GM23248 (cell line): Measurements from ENCODE around the gene PRRT3. TPM values are rescaled to one million over a fixed set of nuclear protein-coding genes. Genes with fewer than 3 reads are reported as not detected.

ENCODE experiments used
- DNase-seq: peaks from one replicate; pipeline ENCODE4 v3.0.0-alpha.2; 2015
- H2AFZ ChIP-seq: fragments of 200-600 bp; sonication (generic); 2 replicates; pipeline ENCODE4 v1.6.1; 2016; ENCODE audit warnings: antibody characterized with exemption
- H3F3A ChIP-seq: fragments of 200-600 bp; sonication (generic); 2 replicates; pipeline ENCODE4 v1.6.1; 2016; ENCODE audit warnings: mild to moderate bottlenecking, antibody characterized with exemption, mixed run types; ENCODE audit not compliant: insufficient read depth
- H3K27ac ChIP-seq: fragments of 200-600 bp; sonication (generic); 2 replicates; pipeline ENCODE4 v1.5.1; 2016; ENCODE audit warnings: mild to moderate bottlenecking
- H3K27me3 ChIP-seq: fragments of 200-600 bp; sonication (generic); replicated peaks from 2 replicates; pipeline ENCODE4 v1.6.1; 2016; ENCODE audit warnings: mild to moderate bottlenecking; ENCODE audit not compliant: insufficient read depth
- H3K36me3 ChIP-seq: fragments of 200-600 bp; sonication (generic); 2 replicates; pipeline ENCODE4 v1.6.1; 2016; ENCODE audit warnings: low read depth, mild to moderate bottlenecking
- H3K4me1 ChIP-seq: fragments of 200-600 bp; sonication (generic); 2 replicates; pipeline ENCODE4 v1.6.1; 2016; ENCODE audit warnings: mild to moderate bottlenecking; ENCODE audit not compliant: insufficient read depth
- H3K4me2 ChIP-seq: fragments of 200-600 bp; sonication (generic); one replicate; pipeline ENCODE4 v1.6.1; 2016; ENCODE audit warnings: mild to moderate bottlenecking; ENCODE audit not compliant: unreplicated experiment
- H3K4me3 ChIP-seq: fragments of 200-600 bp; sonication (generic); 2 replicates; pipeline ENCODE4 v1.5.1; 2016; ENCODE audit warnings: mild to moderate bottlenecking
- H3K79me2 ChIP-seq: fragments of 200-600 bp; sonication (generic); 2 replicates; pipeline ENCODE4 v1.6.1; 2016; ENCODE audit warnings: mild to moderate bottlenecking; ENCODE audit not compliant: insufficient read depth
- H3K9ac ChIP-seq: fragments of 200-600 bp; sonication (generic); 2 replicates; pipeline ENCODE4 v1.6.1; 2016; ENCODE audit warnings: mild to moderate bottlenecking
- H3K9me2 ChIP-seq: fragments of 200-600 bp; sonication (generic); 2 replicates; pipeline ENCODE4 v1.6.1; 2016; ENCODE audit warnings: mixed run types, mild to moderate bottlenecking, moderate library complexity; ENCODE audit not compliant: insufficient read depth
- H3K9me3 ChIP-seq: fragments of 200-600 bp; sonication (generic); one replicate; pipeline ENCODE4 v1.6.1; 2017; ENCODE audit warnings: low read depth
- H4K20me1 ChIP-seq: fragments of 200-600 bp; sonication (generic); 2 replicates; pipeline ENCODE4 v1.6.0; 2016; ENCODE audit not compliant: insufficient read depth
- EZH2 ChIP-seq: fragments of 200-600 bp; sonication (generic); IDR thresholded peaks from 2 replicates; pipeline ENCODE4 v1.6.1; 2018; ENCODE audit warnings: antibody characterized with exemption, mild to moderate bottlenecking; ENCODE audit not compliant: insufficient read depth, poor library complexity, severe bottlenecking
- EZH2phosphoT487 ChIP-seq: fragments of 200-600 bp; sonication (generic); IDR thresholded peaks from 2 replicates; pipeline ENCODE4 v1.6.1; 2018; ENCODE audit warnings: antibody characterized with exemption, moderate library complexity, mild to moderate bottlenecking, low read depth; ENCODE audit not compliant: insufficient read depth
- WGBS, 2 experiments: methylation state at CpG; one replicate each; pipeline ENCODE4 v1.1.6; 2015 to 2017; ENCODE audit warnings: low lambda C conversion rate in 2 of 2, low coverage in 1 of 2; ENCODE audit errors: missing lambda C conversion rate in 2 of 2; 5-methylcytosine and 5-hydroxymethylcytosine counted together
- in situ Hi-C: fragments of 300-500 bp; cut with MboI; formaldehyde crosslinking; loops from 2 replicates; pipeline ENCODE4 v1.15.0; 2020
- polyA plus RNA-seq: library from polyadenylated mRNA; unstranded; fragments of >200 nt; fragmentation: Nextera tagmentation; extraction: Ambion mirVana; gene quantifications from 2 replicates; pipeline ENCODE4 v1.2.1, GENCODE V29; 2016
- total RNA-seq: library from RNA; depleted of rRNA; stranded (reverse); fragments of >200 nt; shearing (Covaris generic); gene quantifications from 2 replicates; pipeline ENCODE4 v1.2.3, GENCODE V29; 2014; rRNA removed

Gene PRRT3
- total RNA-seq (2.9 and 7.5 TPM in 2 replicates), polyA plus RNA-seq (4.3 and 4.5 TPM in 2 replicates)

GRCh38 chr3:9951962-9952805 lies at the start of gene PRRT3:
TSS of gene PRRT3 (minus strand) at chr3:9952408. CDS start at chr3:9950115, 2,293 bp downstream.
- Histone ChIP-seq H3K9ac (peak within 1 kb of the TSS; percentile 47), H4K20me1 (no peaks in the 10 kb centered on the region), H3K9me2 (no peaks in the 10 kb centered on the region), H3K27me3 (no peaks in the 10 kb centered on the region), H3F3A (0 out of 2 replicates have a peak, but pooled peaks cover 8% of the 10 kb centered on the region), H3K79me2 (no peaks in the 10 kb centered on the region), H3K9me3 (no peaks in the 10 kb centered on the region), H3K4me2 (peak within 1 kb of the TSS; percentile 82), H3K4me1 (no peaks in the 10 kb centered on the region), H3K4me3 (peak within 1 kb of the TSS; percentile 74), H3K27ac (no peak within 1 kb of the TSS), H3K36me3 (no peaks in the 10 kb centered on the region), H2AFZ (peak within 1 kb of the TSS; percentile 70)
- DNase-seq = peak; percentile 78
- TF ChIP-seq EZH2 (no peak), EZH2phosphoT487 (no peak)
- 5 to 10% methylated on average over 31 to 51 of the region's 52 CpGs for WGBS, 2 experiments
- in situ Hi-C loops = no loop called here

- Histone ChIP-seq H3K79me2 (peaks cover 6% of the 10 kb centered on the region; the same call in 1 of the 2 replicates), H3K27ac (no peak overlapping the region), H3K27me3 (no peaks in the 10 kb centered on the region), H3K9me3 (no peaks in the 10 kb centered on the region), H3K4me1 (no peaks in the 10 kb centered on the region), H3K4me2 (no peak overlapping the region), H3K4me3 (no peak overlapping the region), H3F3A (no peaks in the 10 kb centered on the region), H2AFZ (no peak overlapping the region), H3K9ac (no peak overlapping the region), H4K20me1 (no peaks in the 10 kb centered on the region), H3K9me2 (no peaks in the 10 kb centered on the region), H3K36me3 (peaks cover 10% of the 10 kb centered on the region; the same call in 1 of the 2 replicates)
- no peak for DNase-seq
- in situ Hi-C loops = no loop called here
- WGBS, 2 experiments = 96 to 97% methylated on average over 7 of the region's 7 CpGs
- no peak for TF ChIP-seq EZH2phosphoT487
- TF ChIP-seq EZH2 = no peak
These were observed 48.5 kb upstream of the PRRT3 start for GRCh38 chr3:10000686-10001085.

- 94 to 97% methylated on average over 10 of the region's 10 CpGs for WGBS, 2 experiments
- H2AFZ ChIP-seq = no peak overlapping the region
- H3K9ac ChIP-seq = no peak overlapping the region
- H3K27ac ChIP-seq = peak overlapping the region; percentile 36
- no peaks in the 10 kb centered on the region for H3K9me3 ChIP-seq
- in situ Hi-C loops = no loop called here
- no peak for TF ChIP-seq EZH2phosphoT487
- no peak for TF ChIP-seq EZH2
- H3K79me2 ChIP-seq = peaks cover 13% of the 10 kb centered on the region
- 0 out of 2 replicates have a peak, but pooled peaks cover under 1% of the 10 kb centered on the region for H3K36me3 ChIP-seq
- H4K20me1 ChIP-seq = no peaks in the 10 kb centered on the region
- H3K27me3 ChIP-seq = no peaks in the 10 kb centered on the region
- peaks cover 14% of the 10 kb centered on the region for H3K4me1 ChIP-seq
- H3F3A ChIP-seq = peaks cover 21% of the 10 kb centered on the region
- 0 out of 2 replicates have a peak overlapping the region, but pooled peaks have one; percentile 10 for H3K4me3 ChIP-seq
- no peaks in the 10 kb centered on the region for H3K9me2 ChIP-seq
- DNase-seq = peak; percentile 80
- H3K4me2 ChIP-seq = peak overlapping the region; percentile 59
These were observed 42.1 kb upstream of the PRRT3 start for GRCh38 chr3:9994086-9994844.

GRCh38 chr3:9986230-9986725 lies 34.1 kb upstream of the PRRT3 start:
- H2AFZ ChIP-seq = peak overlapping the region; percentile 92
- DNase-seq = no peak
- peak overlapping the region; percentile 90 for H3K9ac ChIP-seq
- no peaks in the 10 kb centered on the region for H3K9me2 ChIP-seq
- no peaks in the 10 kb centered on the region for H3K36me3 ChIP-seq
- peak overlapping the region; percentile 90 for H3K4me3 ChIP-seq
- WGBS, 2 experiments = 0 to 1% methylated on average over 17 of the region's 17 CpGs
- no peak for TF ChIP-seq EZH2
- no peaks in the 10 kb centered on the region for H4K20me1 ChIP-seq
- H3K4me1 ChIP-seq = peaks cover 20% of the 10 kb centered on the region
- peaks cover 11% of the 10 kb centered on the region; the same call in 1 of the 2 replicates for H3F3A ChIP-seq
- H3K4me2 ChIP-seq = peak overlapping the region; percentile 97
- no peaks in the 10 kb centered on the region for H3K9me3 ChIP-seq
- H3K27me3 ChIP-seq = no peaks in the 10 kb centered on the region
- H3K79me2 ChIP-seq = peaks cover 64% of the 10 kb centered on the region
- in situ Hi-C loops = no loop called here
- H3K27ac ChIP-seq = peak overlapping the region; percentile 81; the same call in 1 of the 2 replicates
